ENCODE measurements around the gene COX7A2L. TPM values are rescaled to one million over a fixed set of nuclear protein-coding genes. Genes with fewer than 3 reads are reported as not detected.
"Not testable (repeated sequence)": the region's sequence is repeated elsewhere in the genome, so short reads cannot be mapped to it uniquely, and the experiment has no call there.

Gene COX7A2L
- total RNA-seq, 1 donor from 2014 or later = 95.5 TPM

DNA sequence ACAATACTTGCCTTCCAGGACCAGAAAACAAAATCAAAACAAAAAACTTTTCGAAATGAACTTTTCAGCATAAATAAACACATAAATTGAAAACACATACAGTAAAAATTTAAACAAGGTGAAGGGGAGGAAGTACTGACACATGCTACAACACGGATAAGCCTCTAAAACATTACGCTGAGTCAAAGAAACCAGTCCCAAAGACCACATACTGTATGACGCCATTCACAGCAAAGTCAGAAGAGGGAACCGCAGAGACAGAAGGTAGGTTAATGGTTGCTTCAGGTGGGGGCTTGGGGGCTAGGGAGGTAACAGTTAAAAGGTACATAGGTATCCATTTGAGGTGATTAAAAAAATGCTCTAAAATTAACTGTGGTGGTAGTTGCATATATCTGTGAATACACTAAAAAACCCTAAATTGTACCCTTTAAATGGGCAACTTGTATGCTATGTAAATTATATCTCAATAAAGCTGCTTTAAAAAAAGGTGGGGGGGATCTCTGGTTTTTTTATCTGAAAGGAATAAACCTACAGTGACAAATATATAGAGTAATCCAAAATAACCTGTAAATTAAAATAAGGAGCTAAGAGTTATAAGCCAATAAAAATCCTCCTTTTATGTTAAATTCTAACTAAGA, 7.1 kb downstream of the COX7A2L start:
- no peak for TF ChIP-seq CTCF (conservative IDR thresholded peaks at IDR 0.05)
- no peaks in the 10 kb centered on the region for H3K9me3 Mint-ChIP-seq
- peaks cover 18% of the 10 kb centered on the region for H3K36me3 Mint-ChIP-seq
- no peak overlapping the region for H3K27ac Mint-ChIP-seq
- peaks cover 22% of the 10 kb centered on the region for H3K4me1 Mint-ChIP-seq (ENCODE audit: unreplicated experiment)
- DNase-seq (ENCODE audit: extremely low spot score, unreplicated experiment) = no peak
- H3K4me3 Mint-ChIP-seq = no peak overlapping the region
- no peaks in the 10 kb centered on the region for H3K27me3 Mint-ChIP-seq

DNA sequence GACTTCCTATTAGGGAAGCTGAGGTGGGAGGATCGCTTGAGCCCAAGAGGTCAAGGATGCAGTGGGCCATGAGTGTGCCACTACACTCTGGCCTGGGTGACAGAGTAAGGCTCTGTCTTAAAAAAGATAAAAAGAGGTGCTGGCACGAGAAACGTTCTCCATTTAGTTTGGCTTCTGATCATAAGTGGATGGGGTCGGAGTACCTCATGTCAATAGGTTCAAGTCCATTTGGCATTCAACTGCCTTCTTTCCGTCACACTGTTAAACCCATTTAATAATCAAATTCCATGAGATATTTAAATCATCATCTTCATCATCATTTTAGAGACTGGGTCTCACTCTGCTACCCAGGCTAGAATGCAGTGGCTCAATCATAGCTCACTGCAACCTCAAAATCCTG, 9.2 kb downstream of the COX7A2L start:
- Mint-ChIP-seq H3K27me3 (no peaks in the 10 kb centered on the region), H3K36me3 (peaks cover 28% of the 10 kb centered on the region), H3K4me1 (ENCODE audit: unreplicated experiment) (peaks cover 16% of the 10 kb centered on the region), H3K27ac (no peak overlapping the region), H3K4me3 (no peak overlapping the region), H3K9me3 (no peaks in the 10 kb centered on the region)
- DNase-seq (ENCODE audit: extremely low spot score, unreplicated experiment) = no peak
- no peak for TF ChIP-seq CTCF (conservative IDR thresholded peaks at IDR 0.05)

DNA sequence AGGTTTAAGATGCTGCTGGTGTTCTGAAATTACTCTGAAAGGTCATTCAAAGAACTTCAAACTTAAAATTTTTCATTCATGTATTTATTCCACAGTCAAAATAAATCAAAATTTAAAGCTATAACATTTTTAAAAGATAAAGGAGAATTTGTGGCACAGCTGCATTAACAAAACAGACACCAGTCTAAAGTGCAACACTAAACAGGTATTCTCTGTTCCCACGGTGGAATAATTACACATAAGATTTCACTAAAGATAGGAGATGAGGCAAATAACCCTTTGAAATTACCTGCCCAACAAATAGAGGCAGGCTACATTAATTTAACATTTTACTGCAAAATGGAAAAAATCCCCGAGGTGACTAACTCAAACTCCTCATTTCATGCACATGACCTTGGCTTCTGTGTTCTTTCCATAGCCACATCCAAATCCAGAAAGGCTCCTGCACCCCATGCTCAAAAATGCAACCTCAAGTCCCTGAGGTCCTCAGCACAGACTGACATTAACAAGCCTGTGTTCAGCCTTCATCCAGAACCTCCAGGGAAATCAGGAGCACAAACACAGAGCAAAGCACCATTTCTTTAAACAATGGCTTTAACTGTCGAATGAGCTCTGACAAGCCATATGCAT, 10.5 kb downstream of the COX7A2L start:
- Mint-ChIP-seq H3K36me3 (peaks cover 32% of the 10 kb centered on the region), H3K27me3 (no peaks in the 10 kb centered on the region), H3K27ac (no peak overlapping the region), H3K4me3 (no peak overlapping the region), H3K9me3 (no peaks in the 10 kb centered on the region), H3K4me1 (ENCODE audit: unreplicated experiment) (peaks cover 11% of the 10 kb centered on the region)
- no peak for TF ChIP-seq CTCF (conservative IDR thresholded peaks at IDR 0.05)
- DNase-seq (ENCODE audit: extremely low spot score, unreplicated experiment) = no peak

DNA sequence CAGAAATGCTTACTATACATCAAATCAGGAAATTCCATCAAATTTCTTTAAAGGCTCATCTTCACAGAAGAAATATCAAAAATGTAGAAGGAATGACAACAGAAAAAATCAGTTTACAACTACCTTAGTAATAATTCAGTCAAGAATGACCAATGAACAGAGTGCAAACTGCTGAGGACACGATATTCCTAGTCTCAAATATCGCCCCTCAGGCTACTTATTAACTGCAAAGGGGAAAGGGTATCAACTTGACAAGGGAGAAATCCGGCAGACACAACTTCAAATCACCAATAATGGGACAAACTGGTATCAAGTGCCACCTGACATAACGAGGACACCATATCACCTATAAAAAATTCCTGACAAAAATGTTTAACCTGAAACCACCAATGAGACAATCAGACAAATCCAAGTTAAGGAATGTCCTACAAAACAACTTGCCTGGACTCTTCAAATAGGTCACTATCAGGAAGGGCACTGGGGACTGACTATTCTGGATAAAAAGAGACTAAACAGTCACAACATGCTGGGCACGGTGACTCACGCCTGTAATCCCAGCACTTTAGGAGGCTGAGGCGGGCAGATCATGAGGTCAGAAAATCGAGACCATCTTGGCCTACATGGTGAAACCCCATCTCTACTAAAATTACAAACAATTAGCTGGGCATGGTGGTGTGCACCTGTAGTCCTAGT, 12.8 kb downstream of the COX7A2L start:
- Mint-ChIP-seq H3K36me3 (peaks cover 44% of the 10 kb centered on the region), H3K4me3 (no peak overlapping the region), H3K4me1 (ENCODE audit: unreplicated experiment) (peaks cover 9% of the 10 kb centered on the region), H3K9me3 (no peaks in the 10 kb centered on the region), H3K27me3 (no peaks in the 10 kb centered on the region), H3K27ac (peak overlapping the region; percentile 8)
- no peak for TF ChIP-seq CTCF (conservative IDR thresholded peaks at IDR 0.05)
- no peak for DNase-seq (ENCODE audit: extremely low spot score, unreplicated experiment)

- H3K27me3 Mint-ChIP-seq; H3K9me3 Mint-ChIP-seq; H3K27ac Mint-ChIP-seq; H3K4me3 Mint-ChIP-seq; DNase-seq (ENCODE audit: extremely low spot score, unreplicated experiment): not testable (repeated sequence)
- peaks cover 16% of the 10 kb centered on the region for H3K4me1 Mint-ChIP-seq (ENCODE audit: unreplicated experiment)
- peaks cover 44% of the 10 kb centered on the region for H3K36me3 Mint-ChIP-seq
These were observed 13.5 kb downstream of the COX7A2L start for GRCh38 chr2:42347518-42347917.

GRCh38 chr2:42346856-42347255, 14.2 kb downstream of the COX7A2L start:
- not testable (repeated sequence) for H3K27me3 Mint-ChIP-seq; H3K9me3 Mint-ChIP-seq; H3K27ac Mint-ChIP-seq; DNase-seq (ENCODE audit: extremely low spot score, unreplicated experiment); H3K4me3 Mint-ChIP-seq
- Mint-ChIP-seq H3K36me3 (peaks cover 42% of the 10 kb centered on the region), H3K4me1 (ENCODE audit: unreplicated experiment) (peaks cover 23% of the 10 kb centered on the region)

Measured in type B pancreatic cell (in vitro differentiated cells).